Osteocyte (in vitro differentiated cells): ENCODE measurements around the gene PSEN1. TPM values are rescaled to one million over a fixed set of nuclear protein-coding genes. Genes with fewer than 3 reads are reported as not detected.

ENCODE experiments used
- DNase-seq: peaks from one replicate; pipeline ENCODE4 v3.0.0; 2021; ENCODE audit warnings: mixed read lengths; ENCODE audit not compliant: unreplicated experiment; ENCODE audit errors: extremely low spot score
- H3K27ac Mint-ChIP-seq: one replicate; pipeline ENCODE4 v1.8.0; 2021; ENCODE audit warnings: mild to moderate bottlenecking, mixed read lengths; ENCODE audit not compliant: unreplicated experiment
- H3K27me3 Mint-ChIP-seq: one replicate; pipeline ENCODE4 v1.8.0; 2021; ENCODE audit warnings: mixed read lengths; ENCODE audit not compliant: unreplicated experiment
- H3K36me3 Mint-ChIP-seq: one replicate; pipeline ENCODE4 v1.8.0; 2021; ENCODE audit warnings: mixed read lengths; ENCODE audit not compliant: unreplicated experiment
- H3K4me1 Mint-ChIP-seq: one replicate; pipeline ENCODE4 v1.8.0; 2021; ENCODE audit warnings: mixed read lengths; ENCODE audit not compliant: unreplicated experiment
- H3K4me3 Mint-ChIP-seq: one replicate; pipeline ENCODE4 v1.8.0; 2021; ENCODE audit warnings: mild to moderate bottlenecking, moderate library complexity, mixed read lengths; ENCODE audit not compliant: unreplicated experiment
- H3K9me3 Mint-ChIP-seq: one replicate; pipeline ENCODE4 v1.8.0; 2021; ENCODE audit warnings: mixed read lengths; ENCODE audit not compliant: unreplicated experiment
- long read RNA-seq: library from polyadenylated mRNA; unstranded; transcript quantifications from one replicate; pipeline ENCODE4 v2.0.0, GENCODE V29; 2021
- total RNA-seq: library from RNA; stranded (reverse); gene quantifications from 2 replicates; pipeline ENCODE4 v1.2.1, GENCODE V29; 2021
- TF ChIP-seq, protein P1 (sequence below): fragments of 200-600 bp; sonication (generic); IDR thresholded peaks from 2 replicates; pipeline ENCODE4 v1.5.0; 2021; ENCODE audit warnings: antibody characterized with exemption, mild to moderate bottlenecking, moderate library complexity

PSEN1 gene
- total RNA-seq, result 64.4 and 64.6 TPM in 2 replicates
- long read RNA-seq, full-length matches to known transcripts, result 366 of 497 reads
- long read RNA-seq, partial matches to known transcripts, result 34 of 497 reads
- long read RNA-seq, other reads (novel, unspliced or antisense), result 97 of 497 reads

DNA sequence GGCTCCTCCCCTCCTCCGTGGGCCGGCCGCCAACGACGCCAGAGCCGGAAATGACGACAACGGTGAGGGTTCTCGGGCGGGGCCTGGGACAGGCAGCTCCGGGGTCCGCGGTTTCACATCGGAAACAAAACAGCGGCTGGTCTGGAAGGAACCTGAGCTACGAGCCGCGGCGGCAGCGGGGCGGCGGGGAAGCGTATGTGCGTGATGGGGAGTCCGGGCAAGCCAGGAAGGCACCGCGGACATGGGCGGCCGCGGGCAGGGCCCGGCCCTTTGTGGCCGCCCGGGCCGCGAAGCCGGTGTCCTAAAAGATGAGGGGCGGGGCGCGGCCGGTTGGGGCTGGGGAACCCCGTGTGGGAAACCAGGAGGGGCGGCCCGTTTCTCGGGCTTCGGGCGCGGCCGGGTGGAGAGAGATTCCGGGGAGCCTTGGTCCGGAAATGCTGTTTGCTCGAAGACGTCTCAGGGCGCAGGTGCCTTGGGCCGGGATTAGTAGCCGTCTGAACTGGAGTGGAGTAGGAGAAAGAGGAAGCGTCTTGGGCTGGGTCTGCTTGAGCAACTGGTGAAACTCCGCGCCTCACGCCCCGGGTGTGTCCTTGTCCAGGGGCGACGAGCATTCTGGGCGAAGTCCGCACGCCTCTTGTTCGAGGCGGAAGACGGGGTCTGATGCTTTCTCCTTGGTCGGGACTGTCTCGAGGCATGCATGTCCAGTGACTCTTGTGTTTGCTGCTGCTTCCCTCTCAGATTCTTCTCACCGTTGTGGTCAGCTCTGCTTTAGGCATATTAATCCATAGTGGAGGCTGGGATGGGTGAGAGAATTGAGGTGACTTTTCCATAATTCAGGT, at the start of gene PSEN1:
TSS of gene PSEN1 (plus strand) at position 121 of the 839 bp plus-strand sequence. CDS start 11,513 bp downstream, outside the sequence.
- TF ChIP-seq, protein P1, sequence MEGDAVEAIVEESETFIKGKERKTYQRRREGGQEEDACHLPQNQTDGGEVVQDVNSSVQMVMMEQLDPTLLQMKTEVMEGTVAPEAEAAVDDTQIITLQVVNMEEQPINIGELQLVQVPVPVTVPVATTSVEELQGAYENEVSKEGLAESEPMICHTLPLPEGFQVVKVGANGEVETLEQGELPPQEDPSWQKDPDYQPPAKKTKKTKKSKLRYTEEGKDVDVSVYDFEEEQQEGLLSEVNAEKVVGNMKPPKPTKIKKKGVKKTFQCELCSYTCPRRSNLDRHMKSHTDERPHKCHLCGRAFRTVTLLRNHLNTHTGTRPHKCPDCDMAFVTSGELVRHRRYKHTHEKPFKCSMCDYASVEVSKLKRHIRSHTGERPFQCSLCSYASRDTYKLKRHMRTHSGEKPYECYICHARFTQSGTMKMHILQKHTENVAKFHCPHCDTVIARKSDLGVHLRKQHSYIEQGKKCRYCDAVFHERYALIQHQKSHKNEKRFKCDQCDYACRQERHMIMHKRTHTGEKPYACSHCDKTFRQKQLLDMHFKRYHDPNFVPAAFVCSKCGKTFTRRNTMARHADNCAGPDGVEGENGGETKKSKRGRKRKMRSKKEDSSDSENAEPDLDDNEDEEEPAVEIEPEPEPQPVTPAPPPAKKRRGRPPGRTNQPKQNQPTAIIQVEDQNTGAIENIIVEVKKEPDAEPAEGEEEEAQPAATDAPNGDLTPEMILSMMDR, result no peak
- Mint-ChIP-seq H3K4me1 (peaks cover 11% of the 10 kb centered on the region), H3K9me3 (no peaks in the 10 kb centered on the region), H3K36me3 (no peaks in the 10 kb centered on the region), H3K27ac (peak within 1 kb of the TSS; percentile 98), H3K4me3 (peak within 1 kb of the TSS; percentile 96), H3K27me3 (no peaks in the 10 kb centered on the region)
- peak; percentile 99 for DNase-seq

DNA sequence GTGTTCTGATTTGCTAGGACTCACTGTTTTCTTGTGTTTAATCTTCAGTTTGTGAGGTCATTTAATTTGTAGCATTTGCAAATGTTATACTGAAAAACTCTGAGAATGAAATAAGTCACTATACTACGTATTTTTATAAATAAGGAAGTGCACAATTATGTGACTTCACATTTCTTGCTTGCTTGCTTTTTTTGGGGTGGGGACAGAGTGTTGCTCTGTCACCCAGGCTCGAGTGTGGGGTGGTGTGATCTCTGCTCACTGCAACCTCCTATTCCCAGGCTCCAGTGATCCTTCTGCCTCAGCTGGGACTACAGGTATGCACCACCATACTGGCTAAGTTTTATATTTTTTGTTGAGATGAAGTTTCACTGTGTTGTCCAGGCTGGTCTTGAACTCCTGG, 45.3 kb upstream of the PSEN1 start:
- H3K4me1 Mint-ChIP-seq, result peaks cover 5% of the 10 kb centered on the region
- no peak for DNase-seq
- no peak overlapping the region for H3K4me3 Mint-ChIP-seq
- H3K27ac Mint-ChIP-seq, result no peak overlapping the region
- H3K36me3 Mint-ChIP-seq, result peaks cover 41% of the 10 kb centered on the region
- no peaks in the 10 kb centered on the region for H3K27me3 Mint-ChIP-seq
- TF ChIP-seq, protein P1, result no peak
- no peaks in the 10 kb centered on the region for H3K9me3 Mint-ChIP-seq

DNA sequence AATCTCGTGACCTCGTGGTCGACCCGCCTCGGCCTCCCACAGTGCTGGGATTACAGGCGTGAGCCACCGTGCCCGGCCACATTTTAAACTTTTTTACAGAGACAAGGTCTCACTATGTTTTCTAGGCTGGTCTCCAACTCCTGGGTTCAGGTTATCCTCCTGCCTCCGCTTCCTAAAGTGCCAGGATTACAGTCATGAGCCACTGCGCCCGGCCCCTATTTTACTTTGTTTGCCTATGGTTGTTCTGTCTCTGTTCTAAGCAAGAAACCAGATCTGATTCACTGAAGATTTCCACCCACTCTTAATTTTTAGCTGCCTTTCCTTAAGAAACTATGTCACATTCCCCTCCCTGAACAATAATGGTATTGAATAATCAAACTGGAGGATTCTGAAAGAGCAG, 38.9 kb upstream of the PSEN1 start:
- Mint-ChIP-seq H3K4me3 (no peak overlapping the region), H3K36me3 (peaks cover 35% of the 10 kb centered on the region), H3K27me3 (no peaks in the 10 kb centered on the region), H3K9me3 (no peaks in the 10 kb centered on the region), H3K27ac (no peak overlapping the region), H3K4me1 (no peaks in the 10 kb centered on the region)
- DNase-seq, result no peak
- TF ChIP-seq, protein P1, result no peak

DNA sequence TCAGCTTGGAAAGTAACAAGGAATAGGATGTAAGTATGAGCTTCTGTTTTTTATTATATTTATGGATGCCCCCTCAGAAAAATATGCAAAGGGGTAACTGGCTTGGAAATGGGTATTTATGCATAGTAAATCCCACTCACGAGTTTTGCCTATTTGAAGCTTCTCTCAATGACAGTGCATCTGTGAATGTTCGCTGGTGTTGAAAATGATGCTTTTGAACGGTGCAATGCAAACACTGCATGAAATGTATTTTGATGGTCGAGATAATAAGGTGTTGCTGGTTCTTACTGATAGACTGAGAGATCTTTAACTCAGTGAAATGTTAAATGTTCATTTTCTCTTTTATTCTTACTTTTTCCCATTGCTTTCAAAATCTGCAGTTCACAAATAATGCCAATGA, 36.0 kb upstream of the PSEN1 start:
- H3K27me3 Mint-ChIP-seq, result no peaks in the 10 kb centered on the region
- no peak for DNase-seq
- H3K9me3 Mint-ChIP-seq, result no peaks in the 10 kb centered on the region
- no peaks in the 10 kb centered on the region for H3K4me1 Mint-ChIP-seq
- TF ChIP-seq, protein P1, result no peak
- H3K4me3 Mint-ChIP-seq, result no peak overlapping the region
- peaks cover 48% of the 10 kb centered on the region for H3K36me3 Mint-ChIP-seq
- H3K27ac Mint-ChIP-seq, result no peak overlapping the region

DNA sequence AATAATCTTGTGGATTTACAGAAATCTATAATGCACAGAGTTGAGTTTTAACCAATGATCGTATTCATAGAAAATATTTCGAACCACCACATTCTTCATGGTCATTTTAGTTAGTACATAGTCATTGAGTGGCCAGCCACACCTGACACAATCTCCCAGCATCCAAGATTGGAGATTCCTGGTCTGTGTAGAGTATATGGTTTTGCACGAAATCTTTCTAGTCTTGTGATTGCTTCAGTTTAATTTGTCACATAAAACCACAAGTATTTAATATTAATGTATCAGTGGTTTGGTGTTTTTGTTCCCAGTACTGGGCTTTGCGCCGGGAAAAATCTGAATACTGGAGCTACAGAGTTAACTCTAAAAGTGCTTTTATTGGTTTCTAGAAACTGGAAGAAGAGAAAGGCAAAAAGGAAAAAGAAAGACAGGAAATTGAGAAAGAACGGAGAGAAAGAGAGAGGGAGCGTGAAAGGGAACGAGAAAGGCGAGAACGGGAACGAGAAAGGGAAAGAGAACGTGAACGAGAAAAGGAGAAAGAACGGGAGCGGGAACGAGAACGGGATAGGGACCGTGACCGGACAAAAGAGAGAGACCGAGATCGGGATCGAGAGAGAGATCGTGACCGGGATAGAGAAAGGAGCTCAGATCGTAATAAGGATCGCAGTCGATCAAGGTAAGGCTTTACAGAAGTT, 33.4 kb upstream of the PSEN1 start:
- TF ChIP-seq, protein P1, result no peak
- DNase-seq, result no peak
- no peak overlapping the region for H3K27ac Mint-ChIP-seq
- no peaks in the 10 kb centered on the region for H3K27me3 Mint-ChIP-seq
- no peak overlapping the region for H3K4me3 Mint-ChIP-seq
- peaks cover 54% of the 10 kb centered on the region for H3K36me3 Mint-ChIP-seq
- H3K9me3 Mint-ChIP-seq, result no peaks in the 10 kb centered on the region
- no peaks in the 10 kb centered on the region for H3K4me1 Mint-ChIP-seq
